Measurements from ENCODE around the gene ELP5.

DNA sequence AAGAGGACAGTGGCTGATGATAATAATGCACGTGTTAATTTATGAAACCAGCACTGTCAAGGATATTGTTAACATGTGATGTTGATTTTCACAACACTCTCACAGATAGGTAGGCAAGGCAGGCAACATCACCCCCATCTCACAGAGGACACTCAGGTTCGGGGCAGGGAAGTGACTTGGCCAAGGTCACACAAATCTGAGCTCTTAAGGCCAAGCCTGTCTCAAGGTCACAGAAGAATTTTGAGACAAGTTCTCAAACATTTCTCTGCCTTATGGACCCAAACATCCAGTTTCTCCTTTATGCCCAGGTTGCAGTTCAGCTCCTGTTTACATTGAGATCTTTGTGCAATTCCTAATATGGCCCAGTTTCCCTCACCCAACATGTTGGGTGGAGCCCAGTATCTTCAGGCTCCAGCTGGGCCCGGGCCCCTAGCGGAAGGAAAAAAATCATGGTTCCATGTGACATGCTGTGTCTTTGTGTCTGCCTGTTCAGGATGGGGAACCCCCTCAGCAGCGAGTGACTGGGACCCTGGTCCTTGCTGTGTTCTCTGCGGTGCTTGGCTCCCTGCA, 30.8 kb downstream of the ELP5 start:
- TF ChIP-seq, protein P1, sequence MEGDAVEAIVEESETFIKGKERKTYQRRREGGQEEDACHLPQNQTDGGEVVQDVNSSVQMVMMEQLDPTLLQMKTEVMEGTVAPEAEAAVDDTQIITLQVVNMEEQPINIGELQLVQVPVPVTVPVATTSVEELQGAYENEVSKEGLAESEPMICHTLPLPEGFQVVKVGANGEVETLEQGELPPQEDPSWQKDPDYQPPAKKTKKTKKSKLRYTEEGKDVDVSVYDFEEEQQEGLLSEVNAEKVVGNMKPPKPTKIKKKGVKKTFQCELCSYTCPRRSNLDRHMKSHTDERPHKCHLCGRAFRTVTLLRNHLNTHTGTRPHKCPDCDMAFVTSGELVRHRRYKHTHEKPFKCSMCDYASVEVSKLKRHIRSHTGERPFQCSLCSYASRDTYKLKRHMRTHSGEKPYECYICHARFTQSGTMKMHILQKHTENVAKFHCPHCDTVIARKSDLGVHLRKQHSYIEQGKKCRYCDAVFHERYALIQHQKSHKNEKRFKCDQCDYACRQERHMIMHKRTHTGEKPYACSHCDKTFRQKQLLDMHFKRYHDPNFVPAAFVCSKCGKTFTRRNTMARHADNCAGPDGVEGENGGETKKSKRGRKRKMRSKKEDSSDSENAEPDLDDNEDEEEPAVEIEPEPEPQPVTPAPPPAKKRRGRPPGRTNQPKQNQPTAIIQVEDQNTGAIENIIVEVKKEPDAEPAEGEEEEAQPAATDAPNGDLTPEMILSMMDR (IDR thresholded peaks at IDR 0.05; ENCODE audit: low read depth, low read length) = no peak
- TF ChIP-seq EZH2phosphoT487 (IDR thresholded peaks at IDR 0.05; ENCODE audit: low read depth) = no peak
